Chondrocyte (in vitro differentiated cells): ENCODE results near the gene ISM1. TPM values are rescaled to one million over a fixed set of nuclear protein-coding genes. Genes with fewer than 3 reads are reported as not detected.

Source experiments
- DNase-seq: peaks from one replicate; pipeline ENCODE4 v3.0.0; 2021; ENCODE audit warnings: mixed read lengths, low spot score
- H3K27ac Mint-ChIP-seq: one replicate; pipeline ENCODE4 v1.8.0; 2021; ENCODE audit warnings: mild to moderate bottlenecking, moderate library complexity, mixed read lengths; ENCODE audit not compliant: unreplicated experiment
- H3K27me3 Mint-ChIP-seq: 2 replicates; pipeline ENCODE4 v1.8.0; 2021; ENCODE audit warnings: low read depth, mixed read lengths
- H3K36me3 Mint-ChIP-seq: 2 replicates; pipeline ENCODE4 v1.8.0; 2021; ENCODE audit warnings: low read depth, mixed read lengths
- H3K4me1 Mint-ChIP-seq: 2 replicates; pipeline ENCODE4 v1.8.0; 2021; ENCODE audit warnings: low read depth, mild to moderate bottlenecking, mixed read lengths
- H3K4me3 Mint-ChIP-seq: one replicate; pipeline ENCODE4 v1.8.0; 2021; ENCODE audit warnings: mild to moderate bottlenecking, moderate library complexity, mixed read lengths; ENCODE audit not compliant: unreplicated experiment
- H3K9me3 Mint-ChIP-seq: 2 replicates; pipeline ENCODE4 v1.8.0; 2021; ENCODE audit warnings: low read depth, mixed read lengths
- total RNA-seq: library from RNA; stranded (reverse); gene quantifications from 3 replicates; pipeline ENCODE4 v1.2.1, GENCODE V29; 2021
- TF ChIP-seq, protein P1 (sequence below): fragments of 200-600 bp; sonication (generic); IDR thresholded peaks from 2 replicates; pipeline ENCODE4 v1.5.0; 2021; ENCODE audit warnings: antibody characterized with exemption, mild to moderate bottlenecking, moderate library complexity

Gene ISM1
- total RNA-seq, 1 donor from 2014 or later: 1.2 TPM

DNA sequence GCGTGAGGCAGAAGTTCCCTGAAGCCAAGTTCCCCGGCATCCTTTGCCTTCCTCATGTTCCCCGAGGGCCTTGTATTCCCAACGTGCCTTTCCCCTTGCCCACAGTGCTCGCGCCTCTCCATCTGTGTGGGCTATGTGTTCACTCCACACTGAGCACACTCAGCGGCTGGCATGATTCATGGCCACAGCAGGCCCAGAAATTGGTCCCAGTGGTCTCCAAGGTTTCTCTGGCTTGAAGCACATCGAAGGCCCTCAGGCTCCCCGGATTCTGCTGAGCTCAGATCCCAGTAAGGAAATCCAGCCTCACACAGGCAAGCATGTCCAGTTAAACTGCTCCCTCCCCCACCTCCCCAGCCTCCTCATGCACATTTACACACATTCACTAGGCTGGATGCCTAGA is 123.6 kb downstream of the ISM1 start:
- Mint-ChIP-seq H3K4me3 (no peak overlapping the region), H3K27ac (no peak overlapping the region)
- TF ChIP-seq, protein P1, sequence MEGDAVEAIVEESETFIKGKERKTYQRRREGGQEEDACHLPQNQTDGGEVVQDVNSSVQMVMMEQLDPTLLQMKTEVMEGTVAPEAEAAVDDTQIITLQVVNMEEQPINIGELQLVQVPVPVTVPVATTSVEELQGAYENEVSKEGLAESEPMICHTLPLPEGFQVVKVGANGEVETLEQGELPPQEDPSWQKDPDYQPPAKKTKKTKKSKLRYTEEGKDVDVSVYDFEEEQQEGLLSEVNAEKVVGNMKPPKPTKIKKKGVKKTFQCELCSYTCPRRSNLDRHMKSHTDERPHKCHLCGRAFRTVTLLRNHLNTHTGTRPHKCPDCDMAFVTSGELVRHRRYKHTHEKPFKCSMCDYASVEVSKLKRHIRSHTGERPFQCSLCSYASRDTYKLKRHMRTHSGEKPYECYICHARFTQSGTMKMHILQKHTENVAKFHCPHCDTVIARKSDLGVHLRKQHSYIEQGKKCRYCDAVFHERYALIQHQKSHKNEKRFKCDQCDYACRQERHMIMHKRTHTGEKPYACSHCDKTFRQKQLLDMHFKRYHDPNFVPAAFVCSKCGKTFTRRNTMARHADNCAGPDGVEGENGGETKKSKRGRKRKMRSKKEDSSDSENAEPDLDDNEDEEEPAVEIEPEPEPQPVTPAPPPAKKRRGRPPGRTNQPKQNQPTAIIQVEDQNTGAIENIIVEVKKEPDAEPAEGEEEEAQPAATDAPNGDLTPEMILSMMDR: no peak

DNA sequence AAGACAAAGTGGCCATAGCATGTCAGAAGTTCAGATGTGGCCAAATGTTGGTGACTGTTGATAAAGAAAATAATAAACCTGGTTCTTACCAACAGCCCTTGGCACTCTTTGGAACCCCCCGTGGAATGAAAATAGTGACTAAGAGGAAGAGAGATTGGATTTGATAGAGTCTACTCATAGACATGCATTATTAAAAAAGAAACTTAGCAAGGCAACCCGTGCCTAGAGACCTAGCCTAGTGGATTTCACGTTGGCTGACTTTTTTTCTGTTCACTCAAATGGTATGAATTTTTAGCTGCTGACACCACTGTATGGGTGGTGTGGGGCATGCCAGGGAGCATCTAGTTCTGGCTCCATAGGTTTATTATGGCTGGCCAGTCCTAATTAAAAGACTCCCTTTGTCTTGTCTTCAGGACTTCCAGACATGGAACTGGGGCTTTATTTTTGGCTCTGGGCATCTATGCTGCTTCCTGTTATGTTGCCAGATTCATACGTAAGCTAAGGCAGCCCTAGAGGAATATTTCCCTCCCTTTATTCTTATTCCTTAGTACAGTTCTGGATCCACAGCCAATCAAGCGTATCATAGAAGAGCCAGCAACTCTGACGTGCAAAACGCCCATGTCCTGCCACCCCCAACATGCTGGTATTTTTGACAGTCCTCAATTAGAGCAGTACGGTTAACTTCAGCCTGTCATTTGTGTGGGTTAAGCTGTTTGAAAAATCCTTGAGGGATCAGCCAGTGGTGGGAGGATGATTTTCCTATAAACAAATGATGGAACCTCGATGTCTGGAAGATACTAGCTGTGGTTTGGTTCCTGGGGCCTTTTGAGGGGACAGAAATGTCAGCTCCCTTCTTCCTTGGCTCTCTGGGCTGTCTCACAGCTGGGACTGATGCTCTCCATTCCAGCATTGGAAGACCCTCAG is 127.5 kb downstream of the ISM1 start:
- Mint-ChIP-seq H3K36me3 (no peaks in the 10 kb centered on the region), H3K27ac (peak overlapping the region; percentile 84), H3K4me1 (peaks cover 45% of the 10 kb centered on the region), H3K4me3 (peak overlapping the region; percentile 49), H3K9me3 (no peaks in the 10 kb centered on the region), H3K27me3 (no peaks in the 10 kb centered on the region)
- no peak for DNase-seq
- TF ChIP-seq, protein P1: no peak

More for the DNA sequence above, 123.6 kb downstream of the ISM1 start:
- no peaks in the 10 kb centered on the region for H3K9me3 Mint-ChIP-seq
- peaks cover 47% of the 10 kb centered on the region for H3K4me1 Mint-ChIP-seq
- no peaks in the 10 kb centered on the region for H3K27me3 Mint-ChIP-seq
- no peaks in the 10 kb centered on the region for H3K36me3 Mint-ChIP-seq
- no peak for DNase-seq

DNA sequence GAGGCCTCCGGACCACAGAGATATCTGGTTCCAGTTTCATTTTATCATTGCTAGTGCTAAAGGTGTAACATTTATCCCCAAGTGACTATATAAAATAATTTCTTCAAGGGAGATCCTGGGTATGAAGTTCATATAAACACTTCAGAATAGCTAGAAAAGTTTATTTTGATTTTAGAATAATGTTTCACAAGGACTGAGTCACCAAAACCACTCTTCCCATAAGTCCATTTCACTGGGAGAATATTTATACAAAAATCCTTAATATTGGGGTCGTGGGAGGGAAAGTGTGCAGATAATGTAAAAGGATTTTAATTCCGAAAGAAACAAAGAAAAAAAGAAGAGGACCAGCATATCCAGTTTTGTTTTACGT is 128.1 kb downstream of the ISM1 start:
- Mint-ChIP-seq H3K27ac (peak overlapping the region; percentile 84), H3K36me3 (no peaks in the 10 kb centered on the region), H3K4me1 (peaks cover 50% of the 10 kb centered on the region), H3K27me3 (no peaks in the 10 kb centered on the region), H3K9me3 (no peaks in the 10 kb centered on the region), H3K4me3 (peak overlapping the region; percentile 49)
- no peak for DNase-seq
- TF ChIP-seq, protein P1: no peak

Other genes starting within 250 kb of the ISM1 start
- gene SPTLC3, start 212.3 kb upstream of the ISM1 start, total RNA-seq: 5.0 to 11.9 TPM (median 5.8 TPM) in 3 replicates